GM21619 (cell line): ENCODE results near the gene CDCA4.

ENCODE experiments used
- ATAC-seq: cut with Tn5 transposase; IDR thresholded peaks from one replicate; pipeline ENCODE4 v1.9.1; 2021; ENCODE audit not compliant: unreplicated experiment

The CDCA4 gene

DNA sequence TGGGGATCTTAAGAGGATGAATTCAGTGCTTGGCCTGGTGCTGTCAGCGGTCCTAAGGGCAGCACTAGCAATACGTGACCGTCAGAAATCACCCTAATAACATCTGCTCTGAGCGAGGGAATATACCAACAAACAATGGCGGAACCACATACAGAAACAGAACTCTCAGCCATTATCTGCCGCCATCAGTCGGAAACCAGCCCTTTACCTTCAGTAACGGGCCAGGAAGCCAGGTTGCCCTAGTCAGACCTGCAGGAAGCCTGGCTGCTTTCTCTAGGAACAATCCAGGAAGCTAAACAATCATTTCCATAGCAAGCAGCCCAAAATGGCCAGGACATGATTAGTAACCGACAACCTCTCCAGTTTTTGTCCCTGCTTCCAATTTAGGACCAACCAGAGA lies 5.6 kb downstream of the CDCA4 start:
- no peak for ATAC-seq

DNA sequence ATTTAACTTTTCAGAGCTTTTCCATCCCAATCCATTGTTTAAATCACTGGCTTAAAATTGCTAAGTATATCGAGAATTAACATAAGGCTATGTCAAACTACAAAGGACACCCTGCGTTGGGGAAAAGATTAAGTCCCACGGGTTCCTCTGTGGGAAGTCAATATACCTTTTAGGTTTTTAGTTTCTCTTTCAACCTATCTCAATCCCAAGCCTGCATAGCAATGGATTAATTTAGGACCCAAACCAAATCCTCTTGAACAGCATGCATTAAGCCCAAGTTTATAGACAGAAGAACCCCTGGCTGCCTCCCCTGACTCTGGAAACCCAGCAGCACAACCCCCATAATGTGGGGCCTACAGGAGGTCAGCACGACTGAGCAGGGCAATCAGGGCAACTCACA lies 6.3 kb downstream of the CDCA4 start:
- no peak for ATAC-seq

- no peak for ATAC-seq
Observed at GRCh38 chr14:105014032-105014431, 6.9 kb downstream of the CDCA4 start.

GRCh38 chr14:105013150-105013785 lies 7.6 kb downstream of the CDCA4 start:
- no peak for ATAC-seq

DNA sequence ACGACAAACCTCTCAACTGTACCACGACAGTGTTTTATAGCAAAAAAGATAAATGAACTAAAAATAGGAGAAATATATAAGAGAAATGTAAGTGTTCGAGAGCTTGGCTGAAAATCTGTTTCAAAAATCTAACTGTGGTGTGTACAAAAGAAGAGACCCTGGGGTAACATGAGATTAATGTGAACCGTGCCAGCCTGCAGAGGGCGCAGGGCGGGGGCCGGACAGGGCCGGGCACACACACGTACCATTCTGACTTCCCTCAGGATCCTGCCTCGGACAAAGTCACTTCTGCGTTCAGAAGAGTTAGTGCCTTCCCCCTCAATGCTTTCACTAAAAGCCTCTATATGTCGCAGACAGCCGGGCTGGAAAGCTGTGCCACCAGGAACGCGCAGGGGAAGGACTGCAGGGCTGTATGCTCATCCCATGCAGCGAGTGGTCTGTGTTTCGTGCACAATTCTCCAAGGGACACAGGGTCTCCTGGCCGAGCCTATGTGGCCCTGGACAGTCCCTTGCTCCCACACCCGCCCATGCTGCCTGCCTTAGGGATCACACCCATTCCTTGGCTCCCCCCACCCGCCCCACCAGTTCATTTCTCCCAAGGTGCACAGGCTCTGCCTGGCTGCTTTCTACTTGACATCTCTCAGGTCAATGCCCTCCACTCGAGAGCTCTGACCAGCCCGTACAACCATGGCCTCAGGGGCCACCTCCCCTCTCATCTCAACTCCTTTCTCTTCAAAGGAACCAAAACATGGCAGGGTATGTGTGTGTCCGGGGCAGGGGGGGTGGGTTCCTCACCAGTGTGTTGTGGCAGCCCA lies 8.5 kb downstream of the CDCA4 start:
- no peak for ATAC-seq

GRCh38 chr14:105011312-105011990 lies 9.4 kb downstream of the CDCA4 start:
- no peak for ATAC-seq

DNA sequence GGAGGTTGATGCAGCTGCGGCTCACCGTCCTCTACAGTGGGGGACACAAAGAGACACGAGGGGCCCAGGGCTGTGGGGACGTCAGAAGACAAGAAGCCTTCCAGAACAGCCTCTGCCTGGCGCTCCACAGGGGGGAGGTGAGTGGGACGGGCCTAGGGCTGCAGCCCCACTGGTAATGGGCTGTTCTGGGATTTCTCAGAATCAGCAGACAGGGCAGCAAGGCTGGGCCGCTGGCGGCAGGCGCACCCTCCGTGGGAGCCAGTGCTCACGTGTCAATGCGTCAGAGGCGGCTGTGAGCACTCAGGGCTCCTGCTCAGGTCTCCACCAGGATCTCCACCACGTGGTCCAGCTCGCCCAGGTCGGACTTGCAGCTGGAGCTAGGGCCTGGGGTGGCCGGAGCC lies 10.0 kb downstream of the CDCA4 start:
- no peak for ATAC-seq

DNA sequence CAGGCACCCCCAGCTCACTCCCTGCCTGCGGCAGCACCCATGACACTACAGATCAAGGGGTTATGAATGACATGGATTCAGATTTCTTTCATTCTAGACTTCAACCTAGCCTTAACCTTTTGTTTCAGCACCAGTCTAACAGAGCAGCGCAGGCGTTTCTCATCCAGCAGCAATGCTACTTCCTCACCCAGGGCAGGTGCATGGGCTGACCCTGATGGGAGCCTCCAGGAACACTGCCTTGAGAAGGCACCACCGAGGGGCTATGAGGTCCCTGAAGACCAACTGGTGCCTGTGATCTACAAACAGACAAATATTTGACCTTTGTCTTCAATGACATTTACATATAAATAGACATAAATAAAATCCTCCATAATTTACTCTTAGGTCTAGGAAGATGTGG lies 10.8 kb downstream of the CDCA4 start:
- ATAC-seq: no peak

- no peak for ATAC-seq
Observed at GRCh38 chr14:105007593-105008264, 13.2 kb downstream of the CDCA4 start.

DNA sequence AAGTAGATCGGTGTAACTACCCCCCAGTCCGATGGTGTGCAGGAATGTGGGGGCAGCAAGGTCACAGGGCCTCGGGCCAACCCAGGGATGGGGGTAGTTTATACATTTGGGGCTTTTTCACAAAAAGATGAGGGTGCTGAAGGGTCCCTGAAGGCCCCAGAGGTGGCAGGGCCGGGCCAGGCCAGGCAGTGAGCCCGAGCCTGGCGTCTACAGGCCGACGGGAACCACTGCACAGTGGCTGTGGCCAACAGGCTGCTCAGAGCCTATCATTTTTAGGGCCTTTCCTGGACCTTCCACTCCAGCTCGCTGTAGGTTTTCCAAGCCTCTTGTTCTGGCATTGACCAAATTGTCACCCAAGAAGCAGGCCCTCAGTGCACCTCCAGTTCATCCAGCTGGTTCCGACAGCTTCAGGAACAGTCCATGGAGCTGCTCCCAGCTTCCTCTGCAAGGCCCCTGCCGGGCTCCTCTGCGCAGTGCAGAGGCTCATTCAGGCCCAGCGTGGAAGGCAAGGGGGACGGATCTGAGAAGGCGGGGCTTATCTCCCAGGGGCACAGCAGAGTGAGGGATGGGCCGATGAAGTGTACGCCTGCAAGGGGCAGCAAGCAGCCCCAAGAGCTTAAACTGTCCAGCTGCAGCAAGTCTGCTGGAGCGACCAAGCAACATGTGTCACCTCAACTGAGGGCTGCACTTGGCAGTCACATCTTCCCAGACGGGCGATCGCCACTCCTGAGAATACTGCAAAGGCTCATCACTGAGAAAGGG lies 13.9 kb downstream of the CDCA4 start:
- no peak for ATAC-seq

GRCh38 chr14:105005929-105006830 lies 14.7 kb downstream of the CDCA4 start:
- ATAC-seq: no peak

DNA sequence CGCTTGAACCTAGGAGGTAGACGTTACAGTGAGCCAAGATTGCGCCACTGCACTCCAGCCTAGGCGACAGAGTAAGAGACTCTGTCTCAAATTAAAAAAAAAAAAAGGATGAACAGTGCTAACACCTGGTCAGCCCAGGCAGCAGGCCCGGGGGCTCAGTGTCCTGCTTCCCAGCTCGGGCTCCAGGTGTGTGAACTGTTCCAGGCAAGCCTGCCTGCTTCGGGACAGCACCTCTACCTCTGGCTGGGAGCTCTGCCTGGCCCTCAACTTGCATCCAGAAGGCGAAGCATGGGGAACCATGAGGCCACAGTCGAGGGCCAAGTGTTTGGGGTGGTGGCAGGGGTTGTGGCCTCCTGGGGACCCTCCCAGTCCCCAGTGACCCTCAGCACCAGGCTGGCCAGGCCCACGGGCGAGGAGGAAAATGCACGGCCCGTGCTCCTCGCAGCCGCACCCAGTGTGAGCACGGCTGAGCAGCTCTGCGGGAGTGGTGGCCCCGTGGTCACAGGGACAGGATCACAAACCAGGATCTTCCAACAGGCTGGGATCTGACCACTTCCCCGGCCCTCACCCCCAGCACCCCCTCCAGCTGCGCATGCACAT lies 15.5 kb downstream of the CDCA4 start:
- ATAC-seq: no peak

- ATAC-seq: no peak
Observed at GRCh38 chr14:104999361-104999760, 21.5 kb downstream of the CDCA4 start.

DNA sequence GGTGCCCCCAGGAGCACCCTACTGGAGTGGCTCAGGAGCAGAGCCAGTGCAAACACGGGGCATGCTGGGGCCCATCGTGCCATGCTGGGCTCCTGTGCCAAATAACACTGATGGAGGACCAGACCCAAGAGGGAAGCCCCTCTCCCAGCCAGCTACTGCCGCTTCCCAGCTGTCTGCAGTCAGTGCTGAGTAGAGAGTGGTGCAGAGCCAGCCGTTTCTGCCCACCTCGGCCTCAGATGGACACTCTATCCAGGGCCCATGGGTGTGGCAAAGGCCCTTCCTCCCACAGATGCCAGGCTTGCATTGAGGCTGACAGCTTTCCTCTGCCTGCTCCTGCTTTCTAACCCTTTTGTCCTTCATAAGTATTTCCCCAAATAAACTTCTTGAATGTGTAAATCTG lies 22.1 kb downstream of the CDCA4 start:
- no peak for ATAC-seq

- ATAC-seq: no peak
Observed at GRCh38 chr14:104996483-104996882, 24.4 kb downstream of the CDCA4 start.

DNA sequence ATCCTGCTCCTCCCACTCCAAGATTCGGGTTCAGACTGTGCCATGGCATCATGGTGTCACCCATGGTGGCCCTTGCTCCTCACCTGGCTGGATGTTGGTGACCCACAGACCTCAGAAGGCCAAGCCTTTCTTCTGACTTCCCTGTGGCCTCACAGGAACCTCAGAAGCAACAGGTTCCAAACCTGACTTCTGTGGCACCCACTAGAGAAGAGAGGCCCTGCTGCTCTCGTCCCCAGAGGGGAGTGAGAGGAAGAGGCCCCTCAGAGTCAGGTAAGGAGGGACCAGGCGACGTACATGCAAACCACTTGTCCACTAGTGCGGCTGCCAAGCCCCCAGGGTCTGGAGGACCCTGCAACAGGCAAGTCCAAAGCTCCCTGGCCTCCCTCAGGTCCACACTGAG lies 24.9 kb downstream of the CDCA4 start:
- ATAC-seq: no peak

DNA sequence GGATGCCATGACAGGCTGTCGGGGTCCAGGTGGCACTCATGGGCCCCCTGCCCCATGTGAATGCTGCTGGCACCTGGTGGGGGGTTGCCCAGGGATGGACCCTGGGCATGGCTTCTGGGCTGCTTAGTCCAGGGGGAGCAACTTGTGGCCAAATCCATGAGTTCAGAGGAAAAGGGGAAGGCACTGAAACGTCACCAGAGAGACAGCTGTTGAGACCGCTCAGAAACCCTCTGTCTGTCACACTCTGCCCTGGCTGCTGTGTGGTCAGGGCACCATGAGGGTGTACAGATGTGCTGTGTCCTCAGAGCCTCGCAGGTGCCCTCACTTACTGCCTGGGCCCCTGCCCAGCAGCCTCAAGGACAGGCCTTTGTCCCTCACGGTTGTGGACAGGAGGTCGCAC lies 25.9 kb downstream of the CDCA4 start:
- no peak for ATAC-seq

GRCh38 chr14:104993808-104994591 lies 26.9 kb downstream of the CDCA4 start:
- ATAC-seq: no peak

GRCh38 chr14:104993306-104993705 lies 27.6 kb downstream of the CDCA4 start:
- no peak for ATAC-seq
